Liver (tissue), 9 donors: ENCODE data around the gene B3GALT4. TPM values are rescaled to one million over a fixed set of nuclear protein-coding genes. Genes with fewer than 3 reads are reported as not detected.

ENCODE experiments used
- DNase-seq: peaks from one replicate; pipeline ENCODE4 v3.0.0-alpha.2; 2017; ENCODE audit warnings: low spot score
- H3K27ac ChIP-seq, 2 donors: one replicate each; pipeline ENCODE4 v1.7.0; 2013; ENCODE audit warnings: inconsistent platforms in 2 of 2, low read length in 2 of 2, control low read depth in 1 of 2, low read depth in 1 of 2, mild to moderate bottlenecking in 1 of 2
- H3K27me3 ChIP-seq, 4 donors: one replicate each; pipeline versions ENCODE4 v1.6.1 to v1.7.0; 2013; ENCODE audit warnings: low read length in 3 of 4, inconsistent platforms in 1 of 4, mild to moderate bottlenecking in 1 of 4, moderate library complexity in 1 of 4; ENCODE audit not compliant: control insufficient read depth in 4 of 4, insufficient read depth in 4 of 4
- H3K36me3 ChIP-seq, 4 donors: one replicate each; pipeline versions ENCODE4 v1.6.1 to v1.7.0; 2013; ENCODE audit warnings: low read length in 3 of 4, mild to moderate bottlenecking in 3 of 4, low read depth in 1 of 4, moderate library complexity in 1 of 4; ENCODE audit not compliant: control insufficient read depth in 4 of 4, insufficient read depth in 3 of 4
- H3K4me1 ChIP-seq, 4 donors: one replicate each; pipeline versions ENCODE4 v1.6.1 to v1.7.0; 2013; ENCODE audit warnings: low read length in 3 of 4, mild to moderate bottlenecking in 3 of 4, moderate library complexity in 1 of 4; ENCODE audit not compliant: control insufficient read depth in 4 of 4, insufficient read depth in 4 of 4
- H3K4me3 ChIP-seq, 3 donors: one replicate each; pipeline versions ENCODE4 v1.6.1 to v1.7.0; 2013; ENCODE audit warnings: low read length in 3 of 3, control low read depth in 1 of 3, low read depth in 1 of 3, mild to moderate bottlenecking in 1 of 3
- H3K9ac ChIP-seq, 2 donors: one replicate each; pipeline ENCODE4 v1.7.0; 2013; ENCODE audit warnings: low read length in 2 of 2, mild to moderate bottlenecking in 2 of 2, moderate library complexity in 2 of 2, control low read depth in 1 of 2, low read depth in 1 of 2
- H3K9me3 ChIP-seq, 4 donors: one replicate each; pipeline versions ENCODE4 v1.6.1 to v1.7.0; 2013; ENCODE audit warnings: low read length in 3 of 4; ENCODE audit not compliant: control insufficient read depth in 4 of 4
- EGR1 ChIP-seq, 2 donors: IDR thresholded peaks; 2 replicates each; pipeline ENCODE4 v1.6.1; 2016 to 2018; ENCODE audit warnings: antibody characterized with exemption in 2 of 2, low read depth in 2 of 2
- FOXA1 ChIP-seq: IDR thresholded peaks from 2 replicates; pipeline ENCODE4 v1.6.1; 2016; ENCODE audit warnings: antibody characterized with exemption
- FOXA2 ChIP-seq: IDR thresholded peaks from 2 replicates; pipeline ENCODE4 v1.6.1; 2016; ENCODE audit warnings: antibody characterized with exemption
- GABPA ChIP-seq, 2 donors: IDR thresholded peaks in 1 of 2; conservative IDR thresholded peaks in 1 of 2; 2 replicates each; pipeline ENCODE4 v1.6.1; 2016; ENCODE audit warnings: antibody characterized with exemption in 2 of 2, mild to moderate bottlenecking in 1 of 2, moderate library complexity in 1 of 2
- HNF4A ChIP-seq, 2 donors: conservative IDR thresholded peaks; 2 replicates each; pipeline ENCODE4 v1.6.1; 2016; ENCODE audit warnings: antibody characterized with exemption in 2 of 2, mild to moderate bottlenecking in 2 of 2
- HNF4G ChIP-seq: IDR thresholded peaks from 2 replicates; pipeline ENCODE4 v1.6.1; 2016; ENCODE audit warnings: antibody characterized with exemption
- JUND ChIP-seq, 2 donors: IDR thresholded peaks; 2 replicates each; pipeline ENCODE4 v1.6.1; 2016; ENCODE audit warnings: antibody characterized with exemption in 2 of 2
- NR2F2 ChIP-seq: IDR thresholded peaks from 2 replicates; pipeline ENCODE4 v1.6.1; 2016; ENCODE audit warnings: antibody characterized with exemption
- RAD21 ChIP-seq, 2 donors: IDR thresholded peaks; 2 replicates each; pipeline ENCODE4 v1.6.1; 2016; ENCODE audit warnings: antibody characterized with exemption in 2 of 2, mild to moderate bottlenecking in 2 of 2
- RXRA ChIP-seq, 2 donors: IDR thresholded peaks; 2 replicates each; pipeline ENCODE4 v1.6.1; 2017 to 2018; ENCODE audit warnings: antibody characterized with exemption in 2 of 2, mild to moderate bottlenecking in 1 of 2
- SP1 ChIP-seq: IDR thresholded peaks from 2 replicates; pipeline ENCODE4 v1.6.1; 2018; ENCODE audit warnings: antibody characterized with exemption, mild to moderate bottlenecking
- TAF1 ChIP-seq: conservative IDR thresholded peaks from 2 replicates; pipeline ENCODE4 v1.6.1; 2016; ENCODE audit warnings: antibody characterized with exemption, mild to moderate bottlenecking
- YY1 ChIP-seq: IDR thresholded peaks from 2 replicates; pipeline ENCODE4 v1.6.1; 2016; ENCODE audit warnings: antibody characterized with exemption, mild to moderate bottlenecking
- WGBS: extraction: QIAGEN DNeasy Blood & Tissue Kit; methylation state at CpG from one replicate; pipeline ENCODE4 v1.1.7; 2013; 5-methylcytosine and 5-hydroxymethylcytosine counted together
- polyA plus RNA-seq, 2 donors: library from polyadenylated mRNA; stranded (reverse) in 1 of 2; unstranded in 1 of 2; fragments of 200-250 nt in 1 of 2; fragments of >200 nt in 1 of 2; fragmentation: Nextera tagmentation in 1 of 2; extraction: Ambion mirVana in 1 of 2; gene quantifications; one replicate each; pipeline versions ENCODE4 v1.2.1 to v1.2.3, GENCODE V29; 2013 to 2015
- total RNA-seq, 2 donors: library from RNA; depleted of rRNA; stranded (reverse); fragments of >200 nt; gene quantifications; one replicate each; pipeline ENCODE4 v1.2.3, GENCODE V29; 2014
- TF ChIP-seq, protein P1 (sequence below): IDR thresholded peaks from 2 replicates; pipeline ENCODE4 v1.6.1; 2016; ENCODE audit warnings: antibody characterized with exemption, mild to moderate bottlenecking
- TF ChIP-seq, protein P2 (sequence below): IDR thresholded peaks from 2 replicates; pipeline ENCODE4 v1.6.1; 2016; ENCODE audit warnings: antibody characterized with exemption
- TF ChIP-seq, protein P3 (sequence below): fragments of 150-350 bp; IDR thresholded peaks from 2 replicates; pipeline ENCODE4 v1.5.1; 2017; ENCODE audit warnings: improper control_type of control experiment, low read depth, low read length; ENCODE audit not compliant: missing input control
- TF ChIP-seq, protein P4 (sequence below): IDR thresholded peaks from 2 replicates; pipeline ENCODE4 v1.6.1; 2016; ENCODE audit warnings: antibody characterized with exemption
- donor health status: healthy.
- donor health status: healthy.
- donor health status: healthy.
- donor health status: healthy.
- donor health status: healthy.

The B3GALT4 gene
- total and polyA plus RNA-seq, 4 donors, result 1.5 to 2.7 (median 1.9) TPM

DNA sequence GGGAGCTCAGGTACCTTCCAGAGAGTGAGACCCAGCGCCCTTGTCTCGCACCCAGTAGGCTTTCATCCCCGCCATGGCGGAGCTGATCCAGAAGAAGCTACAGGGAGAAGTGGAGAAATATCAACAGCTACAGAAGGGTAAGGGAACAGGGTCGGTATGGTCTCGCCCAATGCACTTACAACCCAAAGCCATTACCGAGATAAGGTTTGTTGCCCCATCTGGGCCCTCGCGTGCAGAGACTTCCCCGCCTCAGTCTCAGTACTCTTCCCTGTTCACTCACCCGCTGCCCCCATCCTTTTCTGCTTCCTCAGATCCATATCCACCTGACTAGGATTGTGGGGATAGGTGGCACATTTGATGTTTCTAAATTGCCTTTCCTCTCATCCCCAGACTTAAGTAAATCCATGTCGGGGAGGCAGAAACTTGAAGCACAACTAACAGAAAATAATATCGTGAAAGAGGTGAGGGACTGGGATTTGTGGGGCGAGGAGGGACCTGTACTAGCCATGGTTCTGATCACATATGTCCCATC, 12.9 kb downstream of the B3GALT4 start:
- no peak for DNase-seq
- Histone ChIP-seq H3K27ac (peak overlapping the region; percentile 85 to 87), H3K36me3 (peaks cover 7 to 46% (median 24%) of the 10 kb centered on the region in 4 donors), H3K9ac (peak overlapping the region; percentile 68), H3K4me1 (peaks cover 10 to 23% (median 20%) of the 10 kb centered on the region in 4 donors), H3K4me3 (peak overlapping the region; percentile 74 to 93 (median 83)), H3K9me3 (no peaks in the 10 kb centered on the region), H3K27me3 (no peaks in the 10 kb centered on the region)
- 4% methylated on average over 14 of the region's 14 CpGs for WGBS
- TF ChIP-seq RAD21 (IDR thresholded peaks at IDR 0.05), result no peak
- TF ChIP-seq, protein P1, sequence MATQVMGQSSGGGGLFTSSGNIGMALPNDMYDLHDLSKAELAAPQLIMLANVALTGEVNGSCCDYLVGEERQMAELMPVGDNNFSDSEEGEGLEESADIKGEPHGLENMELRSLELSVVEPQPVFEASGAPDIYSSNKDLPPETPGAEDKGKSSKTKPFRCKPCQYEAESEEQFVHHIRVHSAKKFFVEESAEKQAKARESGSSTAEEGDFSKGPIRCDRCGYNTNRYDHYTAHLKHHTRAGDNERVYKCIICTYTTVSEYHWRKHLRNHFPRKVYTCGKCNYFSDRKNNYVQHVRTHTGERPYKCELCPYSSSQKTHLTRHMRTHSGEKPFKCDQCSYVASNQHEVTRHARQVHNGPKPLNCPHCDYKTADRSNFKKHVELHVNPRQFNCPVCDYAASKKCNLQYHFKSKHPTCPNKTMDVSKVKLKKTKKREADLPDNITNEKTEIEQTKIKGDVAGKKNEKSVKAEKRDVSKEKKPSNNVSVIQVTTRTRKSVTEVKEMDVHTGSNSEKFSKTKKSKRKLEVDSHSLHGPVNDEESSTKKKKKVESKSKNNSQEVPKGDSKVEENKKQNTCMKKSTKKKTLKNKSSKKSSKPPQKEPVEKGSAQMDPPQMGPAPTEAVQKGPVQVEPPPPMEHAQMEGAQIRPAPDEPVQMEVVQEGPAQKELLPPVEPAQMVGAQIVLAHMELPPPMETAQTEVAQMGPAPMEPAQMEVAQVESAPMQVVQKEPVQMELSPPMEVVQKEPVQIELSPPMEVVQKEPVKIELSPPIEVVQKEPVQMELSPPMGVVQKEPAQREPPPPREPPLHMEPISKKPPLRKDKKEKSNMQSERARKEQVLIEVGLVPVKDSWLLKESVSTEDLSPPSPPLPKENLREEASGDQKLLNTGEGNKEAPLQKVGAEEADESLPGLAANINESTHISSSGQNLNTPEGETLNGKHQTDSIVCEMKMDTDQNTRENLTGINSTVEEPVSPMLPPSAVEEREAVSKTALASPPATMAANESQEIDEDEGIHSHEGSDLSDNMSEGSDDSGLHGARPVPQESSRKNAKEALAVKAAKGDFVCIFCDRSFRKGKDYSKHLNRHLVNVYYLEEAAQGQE, result no peak
- no peak for TF ChIP-seq YY1
- TF ChIP-seq TAF1, result no peak
- TF ChIP-seq EGR1 (IDR thresholded peaks at IDR 0.05; ENCODE audit: low read depth in 2 of 2), result no peak
- TF ChIP-seq NR2F2, result no peak
- no peak for TF ChIP-seq RXRA (IDR thresholded peaks at IDR 0.05)
- no peak for TF ChIP-seq HNF4G
- TF ChIP-seq, protein P2, sequence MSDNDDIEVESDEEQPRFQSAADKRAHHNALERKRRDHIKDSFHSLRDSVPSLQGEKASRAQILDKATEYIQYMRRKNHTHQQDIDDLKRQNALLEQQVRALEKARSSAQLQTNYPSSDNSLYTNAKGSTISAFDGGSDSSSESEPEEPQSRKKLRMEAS, result no peak
- TF ChIP-seq, protein P3, sequence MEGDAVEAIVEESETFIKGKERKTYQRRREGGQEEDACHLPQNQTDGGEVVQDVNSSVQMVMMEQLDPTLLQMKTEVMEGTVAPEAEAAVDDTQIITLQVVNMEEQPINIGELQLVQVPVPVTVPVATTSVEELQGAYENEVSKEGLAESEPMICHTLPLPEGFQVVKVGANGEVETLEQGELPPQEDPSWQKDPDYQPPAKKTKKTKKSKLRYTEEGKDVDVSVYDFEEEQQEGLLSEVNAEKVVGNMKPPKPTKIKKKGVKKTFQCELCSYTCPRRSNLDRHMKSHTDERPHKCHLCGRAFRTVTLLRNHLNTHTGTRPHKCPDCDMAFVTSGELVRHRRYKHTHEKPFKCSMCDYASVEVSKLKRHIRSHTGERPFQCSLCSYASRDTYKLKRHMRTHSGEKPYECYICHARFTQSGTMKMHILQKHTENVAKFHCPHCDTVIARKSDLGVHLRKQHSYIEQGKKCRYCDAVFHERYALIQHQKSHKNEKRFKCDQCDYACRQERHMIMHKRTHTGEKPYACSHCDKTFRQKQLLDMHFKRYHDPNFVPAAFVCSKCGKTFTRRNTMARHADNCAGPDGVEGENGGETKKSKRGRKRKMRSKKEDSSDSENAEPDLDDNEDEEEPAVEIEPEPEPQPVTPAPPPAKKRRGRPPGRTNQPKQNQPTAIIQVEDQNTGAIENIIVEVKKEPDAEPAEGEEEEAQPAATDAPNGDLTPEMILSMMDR, result no peak
- TF ChIP-seq GABPA (IDR thresholded peaks at IDR 0.05 in 1 of 2, conservative IDR thresholded peaks at IDR 0.05 in 1 of 2), result no peak
- TF ChIP-seq SP1, result no peak
- TF ChIP-seq JUND (IDR thresholded peaks at IDR 0.05), result no peak
- TF ChIP-seq, protein P4, sequence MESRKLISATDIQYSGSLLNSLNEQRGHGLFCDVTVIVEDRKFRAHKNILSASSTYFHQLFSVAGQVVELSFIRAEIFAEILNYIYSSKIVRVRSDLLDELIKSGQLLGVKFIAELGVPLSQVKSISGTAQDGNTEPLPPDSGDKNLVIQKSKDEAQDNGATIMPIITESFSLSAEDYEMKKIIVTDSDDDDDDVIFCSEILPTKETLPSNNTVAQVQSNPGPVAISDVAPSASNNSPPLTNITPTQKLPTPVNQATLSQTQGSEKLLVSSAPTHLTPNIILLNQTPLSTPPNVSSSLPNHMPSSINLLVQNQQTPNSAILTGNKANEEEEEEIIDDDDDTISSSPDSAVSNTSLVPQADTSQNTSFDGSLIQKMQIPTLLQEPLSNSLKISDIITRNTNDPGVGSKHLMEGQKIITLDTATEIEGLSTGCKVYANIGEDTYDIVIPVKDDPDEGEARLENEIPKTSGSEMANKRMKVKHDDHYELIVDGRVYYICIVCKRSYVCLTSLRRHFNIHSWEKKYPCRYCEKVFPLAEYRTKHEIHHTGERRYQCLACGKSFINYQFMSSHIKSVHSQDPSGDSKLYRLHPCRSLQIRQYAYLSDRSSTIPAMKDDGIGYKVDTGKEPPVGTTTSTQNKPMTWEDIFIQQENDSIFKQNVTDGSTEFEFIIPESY, result no peak
- TF ChIP-seq FOXA1, result no peak
- TF ChIP-seq HNF4A (conservative IDR thresholded peaks at IDR 0.05), result no peak

DNA sequence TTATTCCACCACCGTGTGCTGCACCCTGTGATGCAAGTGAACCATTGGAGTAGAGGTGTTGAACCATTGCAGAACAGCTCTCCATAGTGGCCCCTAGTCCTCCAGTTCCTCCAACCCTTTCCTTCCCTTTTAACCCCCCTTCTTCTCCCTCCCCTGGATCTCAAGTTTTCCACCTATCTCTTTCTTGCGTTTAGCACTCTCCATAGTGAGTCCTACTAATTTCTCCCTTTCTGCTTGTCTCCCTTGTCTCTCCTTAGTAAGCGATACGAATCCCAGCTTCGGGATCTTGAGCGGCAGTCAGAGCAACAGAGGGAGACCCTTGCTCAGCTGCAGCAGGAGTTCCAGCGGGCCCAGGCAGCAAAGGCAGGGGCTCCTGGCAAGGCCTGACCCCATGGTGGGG, 13.5 kb downstream of the B3GALT4 start:
- TF ChIP-seq SP1, result no peak
- no peak for TF ChIP-seq TAF1
- TF ChIP-seq HNF4A (conservative IDR thresholded peaks at IDR 0.05), result no peak
- TF ChIP-seq FOXA2, result no peak
- no peak for TF ChIP-seq GABPA (IDR thresholded peaks at IDR 0.05 in 1 of 2, conservative IDR thresholded peaks at IDR 0.05 in 1 of 2)
- TF ChIP-seq EGR1 (IDR thresholded peaks at IDR 0.05; ENCODE audit: low read depth in 2 of 2), result no peak
- TF ChIP-seq FOXA1, result no peak
- no peak for TF ChIP-seq RAD21 (IDR thresholded peaks at IDR 0.05)
- TF ChIP-seq, protein P3, result no peak
- no peak for TF ChIP-seq YY1
- H3K9me3 ChIP-seq, result no peaks in the 10 kb centered on the region
- no peaks in the 10 kb centered on the region for H3K27me3 ChIP-seq
- H3K9ac ChIP-seq, result no peak overlapping the region
- H3K36me3 ChIP-seq, result peaks cover 7 to 47% (median 24%) of the 10 kb centered on the region in 4 donors
- H3K4me3 ChIP-seq, result peak overlapping the region in 1 of 3 donors; percentile 74
- H3K4me1 ChIP-seq, result peaks cover 10 to 23% (median 20%) of the 10 kb centered on the region in 4 donors
- DNase-seq, result no peak
- 80% methylated on average over 7 of the region's 7 CpGs for WGBS
- no peak overlapping the region for H3K27ac ChIP-seq
